Astrocyte of the cerebellum (primary cell): ENCODE data around the gene CDH8.

ENCODE experiments used
- DNase-seq: peaks from one replicate; pipeline ENCODE4 v3.0.0-alpha.2; 2011; ENCODE audit warnings: low read depth
- H3K4me3 ChIP-seq: 2 replicates; pipeline ENCODE4 v1.5.1; 2011; ENCODE audit warnings: mild to moderate bottlenecking, low read depth, low read length, moderate library complexity
- in situ Hi-C: cut with HindIII; loops from 2 replicates; pipeline ENCODE4 v1.10.0; 2017; ENCODE audit warnings: low sequenced_read_pairs
- TF ChIP-seq, protein P1 (sequence below): IDR thresholded peaks from 2 replicates; pipeline ENCODE4 v1.5.1; 2012; ENCODE audit warnings: low read length, low read depth, moderate library complexity, mild to moderate bottlenecking; ENCODE audit errors: missing control alignments

CDH8 gene

DNA sequence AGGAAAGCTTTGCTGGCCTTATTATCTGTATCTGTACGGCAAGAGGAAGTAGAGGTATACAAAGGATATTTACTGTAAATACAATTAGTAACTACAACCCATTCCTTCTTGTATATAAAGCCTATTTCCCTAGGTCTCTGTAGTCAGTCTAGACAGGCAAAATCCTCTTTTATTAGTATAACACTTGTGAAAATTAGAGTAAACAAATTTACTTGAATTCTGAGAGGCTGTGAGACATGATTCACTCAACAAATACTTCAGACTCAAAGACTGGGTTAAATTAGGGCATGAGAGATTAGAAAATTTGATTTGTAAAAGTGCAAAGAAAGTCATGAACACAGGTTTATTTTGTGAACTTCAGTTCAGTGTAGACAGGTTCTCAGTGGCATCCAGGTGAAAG lies 30.9 kb upstream of the CDH8 start:
- in situ Hi-C loops = loop anchor here (5.0 kb wide), 1 partner anchor 670 kb away; no protein-coding TSS in a partner anchor
- TF ChIP-seq, protein P1, sequence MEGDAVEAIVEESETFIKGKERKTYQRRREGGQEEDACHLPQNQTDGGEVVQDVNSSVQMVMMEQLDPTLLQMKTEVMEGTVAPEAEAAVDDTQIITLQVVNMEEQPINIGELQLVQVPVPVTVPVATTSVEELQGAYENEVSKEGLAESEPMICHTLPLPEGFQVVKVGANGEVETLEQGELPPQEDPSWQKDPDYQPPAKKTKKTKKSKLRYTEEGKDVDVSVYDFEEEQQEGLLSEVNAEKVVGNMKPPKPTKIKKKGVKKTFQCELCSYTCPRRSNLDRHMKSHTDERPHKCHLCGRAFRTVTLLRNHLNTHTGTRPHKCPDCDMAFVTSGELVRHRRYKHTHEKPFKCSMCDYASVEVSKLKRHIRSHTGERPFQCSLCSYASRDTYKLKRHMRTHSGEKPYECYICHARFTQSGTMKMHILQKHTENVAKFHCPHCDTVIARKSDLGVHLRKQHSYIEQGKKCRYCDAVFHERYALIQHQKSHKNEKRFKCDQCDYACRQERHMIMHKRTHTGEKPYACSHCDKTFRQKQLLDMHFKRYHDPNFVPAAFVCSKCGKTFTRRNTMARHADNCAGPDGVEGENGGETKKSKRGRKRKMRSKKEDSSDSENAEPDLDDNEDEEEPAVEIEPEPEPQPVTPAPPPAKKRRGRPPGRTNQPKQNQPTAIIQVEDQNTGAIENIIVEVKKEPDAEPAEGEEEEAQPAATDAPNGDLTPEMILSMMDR = no peak
- no peak overlapping the region for H3K4me3 ChIP-seq
- no peak for DNase-seq

DNA sequence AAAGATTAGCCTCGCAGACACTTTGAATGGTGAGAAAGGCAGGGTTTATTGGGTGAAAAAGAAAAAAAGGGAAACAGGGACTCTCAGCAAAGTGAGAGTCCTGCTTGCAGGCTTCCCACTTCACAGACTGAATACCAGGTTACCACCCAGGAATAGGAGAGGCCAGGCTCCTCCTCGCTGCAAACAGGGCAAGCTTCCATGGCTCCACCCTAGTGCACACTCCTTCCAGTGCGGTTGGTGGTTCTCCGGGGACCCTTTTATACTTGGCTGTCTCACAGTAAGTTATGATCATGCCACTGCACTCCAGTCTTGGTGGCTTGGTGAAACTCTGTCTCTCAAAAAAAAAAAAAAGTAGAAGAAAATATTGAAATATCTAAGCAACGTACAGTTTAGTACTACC lies 30.5 kb upstream of the CDH8 start:
- TF ChIP-seq, protein P1 = no peak
- DNase-seq = no peak
- in situ Hi-C loops = loop anchor here (5.0 kb wide), 1 partner anchor 669 kb away; no protein-coding TSS in a partner anchor
- no peak overlapping the region for H3K4me3 ChIP-seq

DNA sequence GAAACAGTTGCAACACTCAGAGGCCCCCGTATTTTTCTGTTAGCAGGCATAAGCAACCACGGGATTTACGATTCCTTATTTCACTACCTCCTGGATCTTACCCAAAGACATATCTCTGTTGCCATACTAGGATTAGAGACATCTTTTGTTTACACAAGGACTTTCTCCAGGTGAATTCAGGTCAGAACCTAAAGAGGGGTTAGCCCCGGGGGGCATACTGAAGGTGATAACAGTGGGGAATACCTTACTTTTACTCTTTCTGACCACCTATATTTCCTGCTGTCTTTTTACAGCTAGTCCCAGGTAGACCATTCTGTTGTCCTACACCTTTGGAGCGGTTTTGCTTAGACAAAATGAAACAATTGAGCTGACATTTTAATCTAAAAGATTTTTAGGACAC lies 27.9 kb upstream of the CDH8 start:
- TF ChIP-seq, protein P1 = no peak
- in situ Hi-C loops = no loop called here
- H3K4me3 ChIP-seq = no peak overlapping the region
- DNase-seq = no peak

DNA sequence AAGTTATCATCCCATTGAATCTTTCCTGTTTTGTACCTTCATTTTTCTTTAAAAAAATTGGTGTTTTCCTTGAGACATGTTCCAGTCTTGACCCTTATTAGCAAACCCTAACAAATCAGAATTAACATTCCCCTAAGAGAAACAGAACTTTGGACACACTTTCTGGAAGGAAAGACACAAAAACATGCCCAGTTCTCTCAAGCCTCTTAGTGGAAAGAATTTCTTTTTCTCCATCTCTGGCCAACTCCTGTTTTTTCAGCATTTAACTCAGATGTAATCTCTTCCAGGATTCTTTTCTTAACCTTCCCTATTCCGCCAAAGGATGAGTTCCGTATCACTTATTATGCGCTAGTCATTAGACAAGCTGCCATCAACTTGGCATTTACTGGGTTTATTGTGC lies 23.9 kb upstream of the CDH8 start:
- DNase-seq = no peak
- H3K4me3 ChIP-seq = no peak overlapping the region
- in situ Hi-C loops = no loop called here
- TF ChIP-seq, protein P1 = no peak

DNA sequence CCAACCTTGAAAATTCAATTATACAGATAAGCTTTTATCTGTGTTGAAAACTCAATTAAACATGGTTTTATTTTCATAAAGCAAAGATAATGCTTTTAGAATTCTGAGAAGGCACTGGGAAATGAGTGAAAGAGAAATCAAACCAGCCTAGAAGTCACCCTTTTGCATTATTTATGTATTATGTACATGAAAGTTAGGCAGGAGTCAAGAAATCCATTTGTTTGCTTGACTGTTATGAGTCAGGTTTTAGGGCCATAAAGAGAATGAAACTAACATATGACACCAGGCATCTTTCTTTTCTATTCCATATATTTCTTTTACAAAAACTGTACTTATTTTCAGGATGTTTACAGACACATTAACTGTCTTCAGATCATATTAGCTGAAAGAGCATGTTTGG lies 23.3 kb upstream of the CDH8 start:
- in situ Hi-C loops = no loop called here
- no peak overlapping the region for H3K4me3 ChIP-seq
- no peak for DNase-seq
- TF ChIP-seq, protein P1 = no peak

DNA sequence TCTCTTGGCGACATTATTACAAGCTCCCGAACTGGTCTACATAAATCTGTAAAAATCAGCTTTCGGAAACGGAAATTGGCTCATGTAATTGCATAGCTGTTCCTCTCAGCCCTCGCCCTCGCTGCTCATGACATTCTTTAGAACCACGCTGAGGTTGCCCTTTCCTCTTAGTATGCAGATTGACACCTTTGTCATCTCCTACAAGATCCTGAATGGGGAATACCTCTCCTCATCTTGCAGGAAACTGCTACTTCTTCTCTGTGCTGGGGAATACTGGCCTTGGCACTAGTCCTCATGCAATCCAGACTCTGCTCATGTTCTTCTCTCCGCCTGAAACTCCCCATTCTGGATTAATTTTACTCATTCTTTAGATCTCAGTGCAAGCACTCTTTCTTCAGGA lies 22.2 kb upstream of the CDH8 start:
- H3K4me3 ChIP-seq = no peak overlapping the region
- in situ Hi-C loops = no loop called here
- TF ChIP-seq, protein P1 = no peak
- DNase-seq = no peak

DNA sequence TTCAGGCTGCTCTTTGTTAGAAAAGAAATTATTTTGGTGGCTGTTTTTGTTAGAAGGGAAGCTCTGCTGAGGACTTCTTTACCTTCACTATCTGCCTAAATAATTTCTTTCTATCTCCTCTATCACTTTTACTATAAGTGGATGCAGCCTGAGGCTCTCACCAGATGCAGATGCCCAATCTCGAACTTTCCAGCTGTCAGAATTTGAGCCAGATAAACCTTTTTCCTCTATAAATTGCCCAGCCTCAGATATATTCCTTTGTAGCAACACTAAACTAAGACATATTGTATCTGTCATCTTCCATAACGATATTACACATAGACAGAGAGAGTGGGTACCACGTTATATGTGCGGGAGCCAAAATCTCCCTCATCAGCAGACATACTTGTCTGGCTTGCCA lies 15.7 kb upstream of the CDH8 start:
- TF ChIP-seq, protein P1 = no peak
- DNase-seq = no peak
- H3K4me3 ChIP-seq = no peak overlapping the region
- in situ Hi-C loops = no loop called here
